KBM-7 (cell line): ENCODE measurements around the gene LARGE1.

Source experiments
- DNase-seq: peaks from one replicate; pipeline ENCODE4 v3.0.0-alpha.2; 2015
- in situ Hi-C: fragments of 300-500 bp; cut with MboI; formaldehyde crosslinking; loops from 2 replicates; pipeline ENCODE4 v1.14.3; 2020; ENCODE audit warnings: low sequenced_read_pairs, low pct_unique_long_range_greater_than_20kb, mixed read lengths

LARGE1 gene

GRCh38 chr22:33757041-33757801 is 163.1 kb downstream of the LARGE1 start:
- in situ Hi-C loops = no loop called here
- DNase-seq = no peak

GRCh38 chr22:33756508-33756949 is 163.7 kb downstream of the LARGE1 start:
- in situ Hi-C loops = no loop called here
- DNase-seq = no peak

GRCh38 chr22:33748714-33749113 is 171.6 kb downstream of the LARGE1 start:
- DNase-seq = no peak

GRCh38 chr22:33747576-33748180 is 172.6 kb downstream of the LARGE1 start:
- DNase-seq = no peak
- in situ Hi-C loops = no loop called here

More at GRCh38 chr22:33748714-33749113, 171.6 kb downstream of the LARGE1 start:
- in situ Hi-C loops = no loop called here

- DNase-seq = no peak
- in situ Hi-C loops = no loop called here
These were observed 173.2 kb downstream of the LARGE1 start for GRCh38 chr22:33747029-33747428.

GRCh38 chr22:33746501-33746928 is 173.8 kb downstream of the LARGE1 start:
- in situ Hi-C loops = no loop called here
- DNase-seq = no peak

- in situ Hi-C loops = no loop called here
- DNase-seq = no peak
These were observed 174.8 kb downstream of the LARGE1 start for GRCh38 chr22:33745501-33745900.

- in situ Hi-C loops = no loop called here
These were observed 176.5 kb downstream of the LARGE1 start for GRCh38 chr22:33743756-33744155.

GRCh38 chr22:33741025-33741424 is 179.3 kb downstream of the LARGE1 start:
- no peak for DNase-seq
- in situ Hi-C loops = no loop called here

More at GRCh38 chr22:33743756-33744155, 176.5 kb downstream of the LARGE1 start:
- DNase-seq = no peak

GRCh38 chr22:33739516-33739915 is 180.8 kb downstream of the LARGE1 start:
- in situ Hi-C loops = no loop called here
- DNase-seq = no peak

GRCh38 chr22:33737662-33738061 is 182.6 kb downstream of the LARGE1 start:
- in situ Hi-C loops = no loop called here
- DNase-seq = no peak

- no peak for DNase-seq
- in situ Hi-C loops = no loop called here
These were observed 184.3 kb downstream of the LARGE1 start for GRCh38 chr22:33735978-33736377.

- DNase-seq = no peak
- in situ Hi-C loops = no loop called here
These were observed 191.4 kb downstream of the LARGE1 start for GRCh38 chr22:33728847-33729246.

GRCh38 chr22:33726294-33726734 is 194.0 kb downstream of the LARGE1 start:
- no peak for DNase-seq
- in situ Hi-C loops = no loop called here

- in situ Hi-C loops = no loop called here
These were observed 196.4 kb downstream of the LARGE1 start for GRCh38 chr22:33723915-33724314.

GRCh38 chr22:33722816-33723215 is 197.5 kb downstream of the LARGE1 start:
- in situ Hi-C loops = no loop called here
- DNase-seq = no peak

More at GRCh38 chr22:33723915-33724314, 196.4 kb downstream of the LARGE1 start:
- peak; percentile 34 for DNase-seq

- in situ Hi-C loops = no loop called here
These were observed 200.0 kb downstream of the LARGE1 start for GRCh38 chr22:33720166-33720878.

GRCh38 chr22:33717694-33718396 is 202.4 kb downstream of the LARGE1 start:
- DNase-seq = no peak
- in situ Hi-C loops = no loop called here

More at GRCh38 chr22:33720166-33720878, 200.0 kb downstream of the LARGE1 start:
- no peak for DNase-seq

GRCh38 chr22:33715237-33715985 is 204.9 kb downstream of the LARGE1 start:
- DNase-seq = no peak
- in situ Hi-C loops = no loop called here
